DOHH2 (cell line): Measurements from ENCODE around the gene AHI1.

Source experiments
- H3F3A ChIP-seq: fragments of 200-600 bp; sonication (generic), shearing (Covaris generic); 2 replicates; pipeline ENCODE4 v1.6.0; 2016; ENCODE audit warnings: antibody characterized with exemption, mild to moderate bottlenecking; ENCODE audit not compliant: control insufficient read depth, insufficient read depth
- H3K27ac ChIP-seq: fragments of 200-600 bp; sonication (generic); 2 replicates; pipeline ENCODE4 v1.5.1; 2014; ENCODE audit warnings: low read depth, mild to moderate bottlenecking, low read length, moderate library complexity
- H3K27me3 ChIP-seq: fragments of 200-600 bp; sonication (generic); 2 replicates; pipeline ENCODE4 v1.6.1; 2014; ENCODE audit warnings: mild to moderate bottlenecking, low read length, mixed read lengths; ENCODE audit not compliant: control insufficient read depth
- H3K36me3 ChIP-seq: fragments of 200-600 bp; sonication (generic); 2 replicates; pipeline ENCODE4 v1.6.1; 2014; ENCODE audit warnings: mild to moderate bottlenecking, low read length, moderate library complexity, mixed read lengths; ENCODE audit not compliant: control insufficient read depth
- H3K4me1 ChIP-seq: fragments of 200-600 bp; sonication (generic); 2 replicates; pipeline ENCODE4 v1.6.1; 2014; ENCODE audit warnings: mild to moderate bottlenecking, low read length, mixed read lengths; ENCODE audit not compliant: control insufficient read depth
- H3K4me2 ChIP-seq: fragments of 200-600 bp; sonication (generic); 2 replicates; pipeline ENCODE4 v1.6.0; 2014; ENCODE audit warnings: mild to moderate bottlenecking, low read length, moderate library complexity
- H3K4me3 ChIP-seq: fragments of 200-600 bp; sonication (generic); 2 replicates; pipeline ENCODE4 v1.5.1; 2014; ENCODE audit warnings: mild to moderate bottlenecking, low read length, mixed read lengths
- H3K79me2 ChIP-seq: fragments of 200-600 bp; sonication (generic); 2 replicates; pipeline ENCODE4 v1.6.1; 2014; ENCODE audit warnings: mild to moderate bottlenecking, low read length, mixed read lengths; ENCODE audit not compliant: control insufficient read depth
- H3K9me2 ChIP-seq: fragments of 200-600 bp; sonication (generic); replicated peaks from 2 replicates; pipeline ENCODE4 v1.6.1; 2014; ENCODE audit warnings: mild to moderate bottlenecking, low read length, mixed read lengths; ENCODE audit not compliant: control insufficient read depth
- H3K9me3 ChIP-seq: fragments of 200-600 bp; sonication (generic); 2 replicates; pipeline ENCODE4 v1.6.1; 2014; ENCODE audit warnings: antibody characterized with exemption, low read length, mixed read lengths; ENCODE audit not compliant: control insufficient read depth, insufficient read depth
- H4K20me1 ChIP-seq: fragments of 200-600 bp; sonication (generic); 2 replicates; pipeline ENCODE4 v1.6.0; 2014; ENCODE audit warnings: low read depth, mild to moderate bottlenecking, antibody characterized with exemption, low read length, moderate library complexity; ENCODE audit not compliant: control insufficient read depth, insufficient read depth
- CTCF ChIP-seq: fragments of 200-600 bp; sonication (generic); IDR thresholded peaks from one replicate; pipeline ENCODE4 v1.5.1; 2014; ENCODE audit warnings: antibody characterized with exemption, mild to moderate bottlenecking, low read depth, low read length; ENCODE audit not compliant: poor library complexity, severe bottlenecking
- EZH2phosphoT487 ChIP-seq: fragments of 200-600 bp; sonication (generic); IDR thresholded peaks from 2 replicates; pipeline ENCODE4 v1.6.1; 2017; ENCODE audit warnings: borderline replicate concordance, mild to moderate bottlenecking, antibody characterized with exemption, low read length, moderate library complexity, mixed read lengths

The AHI1 gene

GRCh38 chr6:135497412-135498184, at the start of gene AHI1:
Gene AHI1, minus strand, starts transcription at chr6:135497740. Its CDS starts 5,503 bp downstream, at chr6:135492237.
- peaks cover 34% of the 10 kb centered on the region for H3K36me3 ChIP-seq
- H3K4me3 ChIP-seq, result peak within 1 kb of the TSS; percentile 96
- H4K20me1 ChIP-seq, result no peaks in the 10 kb centered on the region
- peaks cover 6% of the 10 kb centered on the region; the same call in 1 of the 2 replicates for H3F3A ChIP-seq
- H3K79me2 ChIP-seq, result peaks cover 39% of the 10 kb centered on the region
- peak within 1 kb of the TSS; percentile 78 for H3K4me2 ChIP-seq
- H3K27me3 ChIP-seq, result no peaks in the 10 kb centered on the region; the same call in 1 of the 2 replicates
- TF ChIP-seq EZH2phosphoT487 (no peak), CTCF (no peak)
- peaks cover 29% of the 10 kb centered on the region for H3K4me1 ChIP-seq
- no peaks in the 10 kb centered on the region for H3K9me2 ChIP-seq
- H3K27ac ChIP-seq, result peak within 1 kb of the TSS; percentile 78
- no peaks in the 10 kb centered on the region for H3K9me3 ChIP-seq

- no peak overlapping the region for H3K4me3 ChIP-seq
- H3K4me2 ChIP-seq, result no peak overlapping the region
- H3K27ac ChIP-seq, result no peak overlapping the region
- H3K4me1 ChIP-seq, result no peaks in the 10 kb centered on the region
- no peaks in the 10 kb centered on the region for H3K36me3 ChIP-seq
- no peaks in the 10 kb centered on the region for H3K9me2 ChIP-seq
- TF ChIP-seq EZH2phosphoT487 (no peak), CTCF (no peak)
- no peaks in the 10 kb centered on the region for H3F3A ChIP-seq
- peaks cover 2% of the 10 kb centered on the region; the same call in 1 of the 2 replicates for H3K27me3 ChIP-seq
- H4K20me1 ChIP-seq, result no peaks in the 10 kb centered on the region
- no peaks in the 10 kb centered on the region for H3K9me3 ChIP-seq
- no peaks in the 10 kb centered on the region for H3K79me2 ChIP-seq
These were observed 49.3 kb upstream of the AHI1 start for GRCh38 chr6:135546680-135547418.

GRCh38 chr6:135546206-135546605, 48.7 kb upstream of the AHI1 start:
- no peaks in the 10 kb centered on the region for H3K79me2 ChIP-seq
- H3K9me3 ChIP-seq, result no peaks in the 10 kb centered on the region
- no peaks in the 10 kb centered on the region for H3K9me2 ChIP-seq
- no peak overlapping the region for H3K4me2 ChIP-seq
- H3F3A ChIP-seq, result no peaks in the 10 kb centered on the region
- TF ChIP-seq EZH2phosphoT487, result no peak
- no peak for TF ChIP-seq CTCF
- H3K27me3 ChIP-seq, result peaks cover 2% of the 10 kb centered on the region; the same call in 1 of the 2 replicates
- no peak overlapping the region for H3K4me3 ChIP-seq
- H4K20me1 ChIP-seq, result no peaks in the 10 kb centered on the region
- H3K27ac ChIP-seq, result no peak overlapping the region
- H3K36me3 ChIP-seq, result no peaks in the 10 kb centered on the region
- no peaks in the 10 kb centered on the region for H3K4me1 ChIP-seq
